ENCODE measurements around the gene ZNF536. TPM values are rescaled to one million over a fixed set of nuclear protein-coding genes. Genes with fewer than 3 reads are reported as not detected.

The ZNF536 gene
- total and polyA plus RNA-seq, 8 donors, result 0.44 to 13.4 (median 1.1) TPM; not detected in 1

DNA sequence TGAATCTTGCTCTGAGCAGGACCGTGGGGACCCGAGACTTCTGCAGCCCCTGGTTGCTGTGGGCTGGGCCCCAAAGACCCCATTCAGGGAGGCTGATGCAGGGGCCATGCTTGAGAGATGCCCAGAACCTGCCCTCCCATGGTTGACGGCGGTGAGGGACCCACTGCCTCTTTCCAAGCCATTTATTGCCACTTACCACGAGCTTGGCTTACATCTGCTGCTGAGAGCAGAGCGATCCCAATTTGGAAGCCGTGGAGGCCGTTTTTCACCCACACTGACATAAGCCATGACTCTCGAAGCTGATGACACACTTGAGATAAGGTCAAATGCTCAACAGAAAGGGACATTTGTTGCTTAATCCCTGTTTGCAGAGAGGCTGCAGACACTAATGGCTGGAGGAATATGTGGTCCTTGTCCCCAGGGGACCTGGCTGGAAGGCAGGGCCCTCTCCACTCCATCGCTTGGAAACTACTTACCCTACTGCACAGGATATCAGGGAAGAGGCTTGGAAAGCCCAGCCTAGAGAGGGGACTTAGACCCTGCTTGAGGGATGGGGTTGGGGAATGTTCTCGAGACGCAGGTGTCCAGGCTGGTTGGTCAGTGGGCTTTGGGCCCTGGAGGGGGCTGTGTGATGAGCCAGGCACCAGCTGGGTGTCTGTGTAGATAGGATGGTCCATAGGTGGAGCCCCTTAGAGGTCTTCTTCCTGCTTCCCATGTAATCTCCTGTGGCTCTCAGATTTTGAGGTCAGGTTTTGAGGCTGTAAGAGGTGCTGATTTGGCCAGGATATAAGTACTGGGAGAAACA lies 15.3 kb downstream of the ZNF536 start:
- intact Hi-C loops (cut with DNase I; ENCODE audit: low total_unique reads), result no loop called here
- no peaks in the 10 kb centered on the region for H3K9me3 ChIP-seq
- no peak for DNase-seq
- H3K4me3 ChIP-seq, result no peak overlapping the region
- TF ChIP-seq POLR2AphosphoS5 (IDR thresholded peaks at IDR 0.05), result no peak
- no peak for TF ChIP-seq POLR2A (IDR thresholded peaks at IDR 0.05)
- TF ChIP-seq, protein P1, sequence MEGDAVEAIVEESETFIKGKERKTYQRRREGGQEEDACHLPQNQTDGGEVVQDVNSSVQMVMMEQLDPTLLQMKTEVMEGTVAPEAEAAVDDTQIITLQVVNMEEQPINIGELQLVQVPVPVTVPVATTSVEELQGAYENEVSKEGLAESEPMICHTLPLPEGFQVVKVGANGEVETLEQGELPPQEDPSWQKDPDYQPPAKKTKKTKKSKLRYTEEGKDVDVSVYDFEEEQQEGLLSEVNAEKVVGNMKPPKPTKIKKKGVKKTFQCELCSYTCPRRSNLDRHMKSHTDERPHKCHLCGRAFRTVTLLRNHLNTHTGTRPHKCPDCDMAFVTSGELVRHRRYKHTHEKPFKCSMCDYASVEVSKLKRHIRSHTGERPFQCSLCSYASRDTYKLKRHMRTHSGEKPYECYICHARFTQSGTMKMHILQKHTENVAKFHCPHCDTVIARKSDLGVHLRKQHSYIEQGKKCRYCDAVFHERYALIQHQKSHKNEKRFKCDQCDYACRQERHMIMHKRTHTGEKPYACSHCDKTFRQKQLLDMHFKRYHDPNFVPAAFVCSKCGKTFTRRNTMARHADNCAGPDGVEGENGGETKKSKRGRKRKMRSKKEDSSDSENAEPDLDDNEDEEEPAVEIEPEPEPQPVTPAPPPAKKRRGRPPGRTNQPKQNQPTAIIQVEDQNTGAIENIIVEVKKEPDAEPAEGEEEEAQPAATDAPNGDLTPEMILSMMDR (IDR thresholded peaks at IDR 0.05), result no peak
- no peak for TF ChIP-seq EP300 (IDR thresholded peaks at IDR 0.05)
- H3K27ac ChIP-seq, result no peak overlapping the region
- no peaks in the 10 kb centered on the region for H3K36me3 ChIP-seq
- H3K27me3 ChIP-seq, result peaks cover 0 to 22% (median 0%) of the 10 kb centered on the region in 3 donors
- no peaks in the 10 kb centered on the region for H3K4me1 ChIP-seq
- 67 to 77% (median 73%) methylated on average over 7 to 12 of the region's 12 CpGs for WGBS, 5 donors

DNA sequence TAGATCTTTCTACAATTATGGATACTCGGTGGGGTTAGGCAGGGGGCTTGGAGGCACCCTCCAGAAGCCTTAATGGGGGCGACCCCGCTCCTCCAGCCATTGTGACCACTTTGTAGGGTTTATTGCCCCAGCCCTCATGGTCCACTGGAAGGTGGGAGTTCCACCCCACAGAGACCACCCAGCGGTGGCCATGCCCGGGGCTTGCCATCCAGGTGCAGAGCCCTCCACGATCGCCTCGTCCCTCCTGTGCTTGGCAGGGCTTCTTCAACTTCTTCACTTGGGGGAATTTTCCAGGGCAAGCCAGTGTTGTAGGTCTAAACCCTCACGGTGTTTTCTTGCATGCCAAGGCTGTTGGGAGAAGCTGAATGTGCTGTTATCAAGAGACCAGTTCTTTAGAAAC lies 16.1 kb downstream of the ZNF536 start:
- 86 to 90% (median 89%) methylated on average over 9 of the region's 9 CpGs for WGBS, 5 donors

DNA sequence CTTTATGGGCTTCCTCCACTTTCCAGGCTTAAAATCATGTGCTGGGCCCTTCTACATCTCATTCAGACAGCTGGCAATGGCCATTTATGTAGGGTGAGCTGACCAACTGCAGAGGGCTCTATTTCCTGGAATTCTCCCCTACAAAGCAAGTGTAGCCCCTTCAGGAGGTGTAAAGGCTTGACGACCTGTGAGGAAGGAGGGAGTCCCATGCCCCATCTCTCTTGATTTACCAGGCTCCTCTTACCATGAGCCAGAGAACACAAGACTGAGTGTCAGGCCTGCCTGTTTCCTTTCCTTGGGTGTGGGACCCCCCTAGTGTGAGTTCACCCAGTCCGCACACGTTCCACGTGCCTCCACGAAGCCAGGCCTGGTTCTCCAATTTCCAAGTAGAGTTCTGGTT lies 16.6 kb downstream of the ZNF536 start:
- H3K36me3 ChIP-seq, result no peaks in the 10 kb centered on the region
- TF ChIP-seq POLR2AphosphoS5 (IDR thresholded peaks at IDR 0.05) (no peak), POLR2A (IDR thresholded peaks at IDR 0.05) (no peak), EP300 (IDR thresholded peaks at IDR 0.05) (no peak)
- TF ChIP-seq, protein P1 (IDR thresholded peaks at IDR 0.05), result no peak
- 81 to 91% (median 83%) methylated on average over 5 of the region's 5 CpGs for WGBS, 5 donors
- no peaks in the 10 kb centered on the region for H3K9me3 ChIP-seq
- intact Hi-C loops (cut with DNase I; ENCODE audit: low total_unique reads), result no loop called here
- no peak for DNase-seq
- H3K27ac ChIP-seq, result no peak overlapping the region
- no peak overlapping the region for H3K4me3 ChIP-seq
- H3K27me3 ChIP-seq, result peaks cover 0 to 27% (median 0%) of the 10 kb centered on the region in 3 donors
- H3K4me1 ChIP-seq, result no peaks in the 10 kb centered on the region

More for the DNA sequence above, 16.1 kb downstream of the ZNF536 start:
- DNase-seq, result no peak
- Histone ChIP-seq H3K4me3 (no peak overlapping the region), H3K4me1 (no peaks in the 10 kb centered on the region), H3K27ac (no peak overlapping the region), H3K27me3 (peaks cover 0 to 24% (median 0%) of the 10 kb centered on the region in 3 donors), H3K9me3 (no peaks in the 10 kb centered on the region), H3K36me3 (no peaks in the 10 kb centered on the region)
- intact Hi-C loops (cut with DNase I; ENCODE audit: low total_unique reads), result no loop called here
- TF ChIP-seq EP300 (IDR thresholded peaks at IDR 0.05) (no peak), POLR2A (IDR thresholded peaks at IDR 0.05) (no peak), POLR2AphosphoS5 (IDR thresholded peaks at IDR 0.05) (no peak)
- TF ChIP-seq, protein P1 (IDR thresholded peaks at IDR 0.05), result no peak

DNA sequence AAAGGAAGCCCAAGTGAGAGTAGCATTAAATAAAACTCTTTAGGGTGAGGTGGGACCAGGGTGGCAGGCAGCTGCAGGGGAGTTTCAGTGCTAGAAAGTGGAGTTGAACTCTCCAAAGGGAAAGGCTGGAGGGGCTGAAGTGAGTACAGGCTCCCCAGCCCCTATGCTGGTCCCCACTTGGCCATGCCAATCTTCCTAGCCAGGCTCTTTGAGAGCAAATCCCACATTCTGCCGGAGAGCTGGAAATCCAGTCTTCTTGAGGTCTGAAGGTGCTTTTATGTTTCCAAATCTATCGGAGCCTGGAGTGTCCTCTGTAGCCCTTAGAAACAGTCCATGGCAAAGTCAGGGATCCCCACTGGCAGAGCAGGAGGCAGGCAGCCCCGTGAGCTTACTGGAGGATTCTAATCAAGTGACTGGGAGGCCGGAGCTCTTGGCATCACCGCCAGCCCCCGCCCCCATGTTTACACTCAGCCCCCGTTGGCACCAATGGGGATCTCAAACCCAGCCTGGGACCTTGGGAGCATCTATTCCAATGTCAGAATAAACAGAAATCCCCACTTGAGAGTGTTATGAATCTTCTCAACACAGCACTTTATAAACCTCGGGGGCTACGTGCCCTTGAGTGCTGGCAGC lies 18.3 kb downstream of the ZNF536 start:
- WGBS, 5 donors, result 68 to 79% (median 76%) methylated on average over 5 to 9 of the region's 9 CpGs
- no peak overlapping the region for H3K27ac ChIP-seq
- no peak for DNase-seq
- intact Hi-C loops (cut with DNase I; ENCODE audit: low total_unique reads), result no loop called here
- no peaks in the 10 kb centered on the region for H3K36me3 ChIP-seq
- peaks cover 0 to 27% (median 0%) of the 10 kb centered on the region in 3 donors for H3K27me3 ChIP-seq
- no peaks in the 10 kb centered on the region for H3K9me3 ChIP-seq
- no peak overlapping the region for H3K4me3 ChIP-seq
- no peak for TF ChIP-seq POLR2A (IDR thresholded peaks at IDR 0.05)
- no peak for TF ChIP-seq EP300 (IDR thresholded peaks at IDR 0.05)
- TF ChIP-seq, protein P1 (IDR thresholded peaks at IDR 0.05), result no peak
- TF ChIP-seq POLR2AphosphoS5 (IDR thresholded peaks at IDR 0.05), result no peak
- no peaks in the 10 kb centered on the region for H3K4me1 ChIP-seq
